H1 (cell line): ENCODE measurements around the gene NPC1L1. TPM values are rescaled to one million over a fixed set of nuclear protein-coding genes. Genes with fewer than 3 reads are reported as not detected.

Source experiments
- CHD2 ChIP-seq: IDR thresholded peaks from 2 replicates; pipeline ENCODE4 v1.6.1; 2012; ENCODE audit warnings: low read length, improper control_type of control experiment
- CTBP2 ChIP-seq: IDR thresholded peaks from 2 replicates; pipeline ENCODE4 v1.7.0; 2011; ENCODE audit warnings: borderline replicate concordance, mild to moderate bottlenecking, moderate library complexity, mixed read lengths, low read length; ENCODE audit not compliant: insufficient read depth, insufficient read length
- EGR1 ChIP-seq: IDR thresholded peaks from 2 replicates; pipeline ENCODE4 v1.6.1; 2011; ENCODE audit warnings: low read depth, low read length, borderline replicate concordance
- FOSL1 ChIP-seq: IDR thresholded peaks from 2 replicates; pipeline ENCODE4 v1.6.1; 2011; ENCODE audit warnings: mild to moderate bottlenecking, low read depth, low read length, moderate library complexity; ENCODE audit not compliant: insufficient read depth
- NANOG ChIP-seq: IDR thresholded peaks from 2 replicates; pipeline ENCODE4 v1.6.1; 2011; ENCODE audit warnings: low read length, low read depth, mild to moderate bottlenecking, inconsistent platforms; ENCODE audit not compliant: insufficient read depth, poor library complexity, severe bottlenecking
- NRF1 ChIP-seq: IDR thresholded peaks from 2 replicates; pipeline ENCODE4 v1.6.1; 2011; ENCODE audit warnings: mild to moderate bottlenecking, low read depth, low read length, improper control_type of control experiment
- PHF8 ChIP-seq: fragments of 200-600 bp; sonication (generic); conservative IDR thresholded peaks from 2 replicates; pipeline ENCODE4 v1.7.1; 2012; ENCODE audit warnings: low read depth, mild to moderate bottlenecking, inconsistent platforms, low read length, moderate library complexity
- polyA plus RNA-seq, 7 experiments: library from polyadenylated mRNA; depleted of rRNA in 3 of 7; stranded (reverse) in 5 of 7; unstranded in 2 of 7; fragments of >200 nt in 5 of 7; fragments of 200-250 nt in 2 of 7; gene quantifications; 1 replicate in 5 of 7; 2 replicates in 1 of 7; 4 replicates in 1 of 7; pipeline versions ENCODE4 v1.2.1 to v1.2.3, GENCODE V29; 2011 to 2013; ENCODE audit warnings: missing spikeins in 2 of 7, mixed read lengths in 2 of 7
- total RNA-seq: library from RNA; stranded (reverse); fragmentation: NEBNext Ultra II Directional; extraction: Animal tissue kit (Norgen Biotek cat#: 25700); gene quantifications from 2 replicates; pipeline ENCODE4 v1.2.1, GENCODE V29; 2021
- TF ChIP-seq, protein P1 (sequence below): fragments of 300-600 bp; sonication (generic); IDR thresholded peaks from 2 replicates; pipeline ENCODE4 v1.7.1; 2012; ENCODE audit warnings: low read length, moderate library complexity, mild to moderate bottlenecking, inconsistent platforms; ENCODE audit not compliant: insufficient replicate concordance
- TF ChIP-seq, protein P2 (sequence below): IDR thresholded peaks from 2 replicates; pipeline ENCODE4 v1.6.1; 2012; ENCODE audit warnings: inconsistent platforms

The NPC1L1 gene
- total and polyA plus RNA-seq, 2 of the 8 experiments (the other 6 are each of a cell fraction or from before 2014, with no cell fraction given), result 0.06 to 0.21 TPM

DNA sequence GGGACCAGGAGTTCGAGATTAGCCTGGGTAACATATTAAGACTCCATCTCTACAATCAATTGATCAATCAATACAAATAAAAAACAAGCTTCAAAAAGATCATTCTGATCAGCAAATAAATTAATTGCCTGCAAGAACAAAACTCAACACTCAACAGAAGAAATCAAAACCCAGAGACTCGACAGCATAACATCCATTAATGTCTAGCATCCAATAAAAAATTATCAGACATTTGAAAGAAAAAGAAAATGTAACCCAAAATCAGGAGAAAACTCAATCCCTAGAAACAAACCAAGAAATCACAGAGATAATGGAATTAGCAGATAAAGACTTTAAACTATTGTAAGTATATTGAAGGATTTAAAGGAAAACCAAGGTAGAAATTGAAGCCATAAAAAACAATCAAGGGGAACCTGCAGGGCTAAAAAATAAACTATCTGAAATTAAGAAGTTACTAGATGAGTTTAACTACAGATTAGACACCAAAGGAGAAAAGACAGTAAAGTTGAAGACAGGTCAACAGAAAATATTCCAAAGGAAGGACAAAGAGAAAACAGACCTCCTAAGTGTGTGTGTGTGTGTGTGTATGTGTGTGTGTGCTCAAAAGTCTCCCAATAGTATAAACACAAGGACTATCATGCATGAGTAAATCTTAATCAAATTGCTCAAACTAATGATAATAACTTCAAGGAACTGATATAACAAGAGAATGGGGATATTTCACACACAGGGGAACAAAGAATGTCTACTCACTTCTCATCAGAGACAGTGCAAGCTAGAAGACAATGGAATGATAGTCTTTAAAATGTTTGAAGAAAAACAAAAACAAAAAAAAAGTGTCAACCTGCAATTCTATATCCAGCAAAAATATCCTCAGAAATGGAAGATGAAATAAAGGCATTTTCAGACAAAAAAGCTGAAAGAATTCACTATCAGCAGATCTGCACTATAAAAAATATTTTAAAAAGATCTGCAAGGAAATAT is 58.3 kb downstream of the NPC1L1 start (continued):
- TF ChIP-seq, protein P1, sequence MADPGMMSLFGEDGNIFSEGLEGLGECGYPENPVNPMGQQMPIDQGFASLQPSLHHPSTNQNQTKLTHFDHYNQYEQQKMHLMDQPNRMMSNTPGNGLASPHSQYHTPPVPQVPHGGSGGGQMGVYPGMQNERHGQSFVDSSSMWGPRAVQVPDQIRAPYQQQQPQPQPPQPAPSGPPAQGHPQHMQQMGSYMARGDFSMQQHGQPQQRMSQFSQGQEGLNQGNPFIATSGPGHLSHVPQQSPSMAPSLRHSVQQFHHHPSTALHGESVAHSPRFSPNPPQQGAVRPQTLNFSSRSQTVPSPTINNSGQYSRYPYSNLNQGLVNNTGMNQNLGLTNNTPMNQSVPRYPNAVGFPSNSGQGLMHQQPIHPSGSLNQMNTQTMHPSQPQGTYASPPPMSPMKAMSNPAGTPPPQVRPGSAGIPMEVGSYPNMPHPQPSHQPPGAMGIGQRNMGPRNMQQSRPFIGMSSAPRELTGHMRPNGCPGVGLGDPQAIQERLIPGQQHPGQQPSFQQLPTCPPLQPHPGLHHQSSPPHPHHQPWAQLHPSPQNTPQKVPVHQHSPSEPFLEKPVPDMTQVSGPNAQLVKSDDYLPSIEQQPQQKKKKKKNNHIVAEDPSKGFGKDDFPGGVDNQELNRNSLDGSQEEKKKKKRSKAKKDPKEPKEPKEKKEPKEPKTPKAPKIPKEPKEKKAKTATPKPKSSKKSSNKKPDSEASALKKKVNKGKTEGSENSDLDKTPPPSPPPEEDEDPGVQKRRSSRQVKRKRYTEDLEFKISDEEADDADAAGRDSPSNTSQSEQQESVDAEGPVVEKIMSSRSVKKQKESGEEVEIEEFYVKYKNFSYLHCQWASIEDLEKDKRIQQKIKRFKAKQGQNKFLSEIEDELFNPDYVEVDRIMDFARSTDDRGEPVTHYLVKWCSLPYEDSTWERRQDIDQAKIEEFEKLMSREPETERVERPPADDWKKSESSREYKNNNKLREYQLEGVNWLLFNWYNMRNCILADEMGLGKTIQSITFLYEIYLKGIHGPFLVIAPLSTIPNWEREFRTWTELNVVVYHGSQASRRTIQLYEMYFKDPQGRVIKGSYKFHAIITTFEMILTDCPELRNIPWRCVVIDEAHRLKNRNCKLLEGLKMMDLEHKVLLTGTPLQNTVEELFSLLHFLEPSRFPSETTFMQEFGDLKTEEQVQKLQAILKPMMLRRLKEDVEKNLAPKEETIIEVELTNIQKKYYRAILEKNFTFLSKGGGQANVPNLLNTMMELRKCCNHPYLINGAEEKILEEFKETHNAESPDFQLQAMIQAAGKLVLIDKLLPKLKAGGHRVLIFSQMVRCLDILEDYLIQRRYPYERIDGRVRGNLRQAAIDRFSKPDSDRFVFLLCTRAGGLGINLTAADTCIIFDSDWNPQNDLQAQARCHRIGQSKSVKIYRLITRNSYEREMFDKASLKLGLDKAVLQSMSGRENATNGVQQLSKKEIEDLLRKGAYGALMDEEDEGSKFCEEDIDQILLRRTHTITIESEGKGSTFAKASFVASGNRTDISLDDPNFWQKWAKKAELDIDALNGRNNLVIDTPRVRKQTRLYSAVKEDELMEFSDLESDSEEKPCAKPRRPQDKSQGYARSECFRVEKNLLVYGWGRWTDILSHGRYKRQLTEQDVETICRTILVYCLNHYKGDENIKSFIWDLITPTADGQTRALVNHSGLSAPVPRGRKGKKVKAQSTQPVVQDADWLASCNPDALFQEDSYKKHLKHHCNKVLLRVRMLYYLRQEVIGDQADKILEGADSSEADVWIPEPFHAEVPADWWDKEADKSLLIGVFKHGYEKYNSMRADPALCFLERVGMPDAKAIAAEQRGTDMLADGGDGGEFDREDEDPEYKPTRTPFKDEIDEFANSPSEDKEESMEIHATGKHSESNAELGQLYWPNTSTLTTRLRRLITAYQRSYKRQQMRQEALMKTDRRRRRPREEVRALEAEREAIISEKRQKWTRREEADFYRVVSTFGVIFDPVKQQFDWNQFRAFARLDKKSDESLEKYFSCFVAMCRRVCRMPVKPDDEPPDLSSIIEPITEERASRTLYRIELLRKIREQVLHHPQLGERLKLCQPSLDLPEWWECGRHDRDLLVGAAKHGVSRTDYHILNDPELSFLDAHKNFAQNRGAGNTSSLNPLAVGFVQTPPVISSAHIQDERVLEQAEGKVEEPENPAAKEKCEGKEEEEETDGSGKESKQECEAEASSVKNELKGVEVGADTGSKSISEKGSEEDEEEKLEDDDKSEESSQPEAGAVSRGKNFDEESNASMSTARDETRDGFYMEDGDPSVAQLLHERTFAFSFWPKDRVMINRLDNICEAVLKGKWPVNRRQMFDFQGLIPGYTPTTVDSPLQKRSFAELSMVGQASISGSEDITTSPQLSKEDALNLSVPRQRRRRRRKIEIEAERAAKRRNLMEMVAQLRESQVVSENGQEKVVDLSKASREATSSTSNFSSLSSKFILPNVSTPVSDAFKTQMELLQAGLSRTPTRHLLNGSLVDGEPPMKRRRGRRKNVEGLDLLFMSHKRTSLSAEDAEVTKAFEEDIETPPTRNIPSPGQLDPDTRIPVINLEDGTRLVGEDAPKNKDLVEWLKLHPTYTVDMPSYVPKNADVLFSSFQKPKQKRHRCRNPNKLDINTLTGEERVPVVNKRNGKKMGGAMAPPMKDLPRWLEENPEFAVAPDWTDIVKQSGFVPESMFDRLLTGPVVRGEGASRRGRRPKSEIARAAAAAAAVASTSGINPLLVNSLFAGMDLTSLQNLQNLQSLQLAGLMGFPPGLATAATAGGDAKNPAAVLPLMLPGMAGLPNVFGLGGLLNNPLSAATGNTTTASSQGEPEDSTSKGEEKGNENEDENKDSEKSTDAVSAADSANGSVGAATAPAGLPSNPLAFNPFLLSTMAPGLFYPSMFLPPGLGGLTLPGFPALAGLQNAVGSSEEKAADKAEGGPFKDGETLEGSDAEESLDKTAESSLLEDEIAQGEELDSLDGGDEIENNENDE, result no peak
- TF ChIP-seq CHD2, result no peak
- no peak for TF ChIP-seq CTBP2
- no peak for TF ChIP-seq FOSL1
- TF ChIP-seq, protein P2, sequence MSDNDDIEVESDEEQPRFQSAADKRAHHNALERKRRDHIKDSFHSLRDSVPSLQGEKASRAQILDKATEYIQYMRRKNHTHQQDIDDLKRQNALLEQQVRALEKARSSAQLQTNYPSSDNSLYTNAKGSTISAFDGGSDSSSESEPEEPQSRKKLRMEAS, result no peak
- TF ChIP-seq NRF1, result no peak
- no peak for TF ChIP-seq NANOG
- no peak for TF ChIP-seq PHF8
- no peak for TF ChIP-seq EGR1
